ENCODE data around the gene NCKAP1.
A peak's percentile ranks its signal among the peaks of the same experiment; 100 is the strongest.
"Not testable (repeated sequence)": the region's sequence is repeated elsewhere in the genome, so short reads cannot be mapped to it uniquely, and the experiment has no call there.

NCKAP1 gene

GRCh38 chr2:182883451-182883850 is 154.8 kb downstream of the NCKAP1 start:
- ChIA-PET CTCF (interaction anchor here (0.7 kb wide), 1 partner anchor 12 kb away, joined by 3 read pairs; no protein-coding TSS in a partner anchor), POLR2A (no interaction called here)
- TF ChIP-seq CTCF (IDR thresholded peaks at IDR 0.05; ENCODE audit: control extremely low read depth, extremely low read depth, low read depth, missing control alignments) = no peak
- no peak for DNase-seq (ENCODE audit: extremely low spot score)

GRCh38 chr2:182880100-182880499 is 158.2 kb downstream of the NCKAP1 start:
- CTCF ChIA-PET; DNase-seq (ENCODE audit: extremely low spot score); POLR2A ChIA-PET: not testable (repeated sequence)

- CTCF ChIA-PET; DNase-seq (ENCODE audit: extremely low spot score); POLR2A ChIA-PET: not testable (repeated sequence)
Observed at GRCh38 chr2:182876653-182877052, 161.6 kb downstream of the NCKAP1 start.

GRCh38 chr2:182870227-182870626 is 168.0 kb downstream of the NCKAP1 start:
- peak; percentile 12 for DNase-seq (ENCODE audit: extremely low spot score)
- CTCF ChIA-PET = interaction anchor here (1.4 kb wide), 1 partner anchor 29 kb away, joined by 3 read pairs; no protein-coding TSS in a partner anchor

GRCh38 chr2:182868054-182868796 is 170.0 kb downstream of the NCKAP1 start:
- DNase-seq (ENCODE audit: extremely low spot score) = peak; percentile 11
- TF ChIP-seq CTCF (IDR thresholded peaks at IDR 0.05; ENCODE audit: control extremely low read depth, extremely low read depth, low read depth, missing control alignments) = no peak
- POLR2A ChIA-PET = no interaction called here
- CTCF ChIA-PET = interaction anchor here (1.0 to 1.6 kb wide), 2 partner anchors 23 to 42 kb away, joined by 3 read pairs; no protein-coding TSS in a partner anchor

More at GRCh38 chr2:182870227-182870626, 168.0 kb downstream of the NCKAP1 start:
- TF ChIP-seq CTCF (IDR thresholded peaks at IDR 0.05; ENCODE audit: control extremely low read depth, extremely low read depth, low read depth, missing control alignments) = no peak
- POLR2A ChIA-PET = no interaction called here

GRCh38 chr2:182867426-182868053 is 170.7 kb downstream of the NCKAP1 start:
- TF ChIP-seq CTCF (IDR thresholded peaks at IDR 0.05; ENCODE audit: control extremely low read depth, extremely low read depth, low read depth, missing control alignments) = no peak
- peak; percentile 7 for DNase-seq (ENCODE audit: extremely low spot score)
- CTCF ChIA-PET = interaction anchor here (1.0 to 1.6 kb wide), 2 partner anchors 23 to 41 kb away, joined by 3 read pairs; no protein-coding TSS in a partner anchor
- POLR2A ChIA-PET = no interaction called here

- ChIA-PET CTCF (interaction anchor here (1.0 kb wide), 1 partner anchor 22 kb away, joined by 3 read pairs; no protein-coding TSS in a partner anchor), POLR2A (no interaction called here)
- no peak for TF ChIP-seq CTCF (IDR thresholded peaks at IDR 0.05; ENCODE audit: control extremely low read depth, extremely low read depth, low read depth, missing control alignments)
- DNase-seq (ENCODE audit: extremely low spot score) = peak; percentile 33
Observed at GRCh38 chr2:182866461-182867406, 171.5 kb downstream of the NCKAP1 start, which contains the start of gene FRZB. TSS of gene FRZB (minus strand) at chr2:182866637. CDS start at chr2:182866552, 85 bp downstream.

Data from GM10248 (cell line).